NCI-H526 treated with DMSO at 0.1 percent for 48 hours (cell line): ENCODE measurements around the gene ATP11B.

Source experiments
- DNase-seq: peaks from one replicate; lab custom pipeline; 2025; lab: John Stamatoyannopoulos, UW

ATP11B gene

DNA sequence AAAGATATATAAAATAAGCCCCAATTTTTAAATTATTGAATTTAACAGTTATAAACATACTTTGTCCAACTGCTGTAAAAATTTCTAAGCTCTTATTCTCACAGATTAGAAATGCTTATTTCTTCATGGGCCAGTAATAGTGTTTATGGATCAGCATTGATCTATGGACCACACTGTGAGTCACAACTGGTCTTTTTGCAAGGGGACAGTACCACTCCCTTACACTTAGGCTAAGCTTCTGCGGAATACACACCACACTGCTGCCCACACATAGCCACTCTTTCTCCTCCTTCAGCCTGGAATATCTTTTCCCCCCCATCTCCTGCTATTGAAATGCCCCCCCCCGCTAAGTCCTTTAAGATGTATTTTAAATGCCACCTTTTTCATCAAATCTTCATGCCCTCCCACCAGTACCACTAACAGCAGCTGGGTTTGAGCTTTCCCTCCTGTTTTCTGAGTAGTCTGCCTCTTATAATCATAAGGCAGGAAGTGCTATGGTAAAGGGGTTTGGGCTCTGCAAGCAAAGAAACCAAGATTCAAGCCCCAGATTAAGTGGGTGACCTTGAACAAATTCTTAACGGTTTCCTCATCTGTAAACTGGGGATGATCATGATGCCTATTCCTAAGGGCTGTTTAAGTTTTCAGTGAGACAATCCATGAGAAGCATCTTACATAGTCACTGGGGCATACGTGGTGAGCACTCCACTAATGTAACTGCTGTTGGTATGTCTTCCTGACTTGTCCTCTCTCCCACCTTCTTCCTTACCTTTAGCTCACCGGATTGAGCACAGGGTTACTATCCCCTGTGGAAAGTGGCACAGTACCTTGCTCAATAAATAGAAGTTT lies 117.9 kb downstream of the ATP11B start:
- no peak for DNase-seq

DNA sequence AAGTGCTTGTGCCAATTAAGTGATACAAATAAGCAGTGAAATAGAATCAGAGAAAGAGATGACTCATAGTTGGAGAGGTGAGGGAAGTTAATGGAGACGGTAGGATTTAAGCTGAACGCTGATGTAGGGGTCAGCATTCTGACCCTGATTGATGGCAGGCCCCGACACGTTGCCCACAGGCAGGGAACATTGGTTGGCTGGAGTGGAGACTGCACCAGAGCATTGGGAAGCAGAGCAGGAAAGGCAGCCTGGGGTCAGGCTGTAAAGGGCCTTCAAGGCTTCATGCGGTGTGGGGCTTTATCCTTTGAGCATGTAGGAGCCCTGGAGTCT lies 118.4 kb downstream of the ATP11B start:
- no peak for DNase-seq

DNA sequence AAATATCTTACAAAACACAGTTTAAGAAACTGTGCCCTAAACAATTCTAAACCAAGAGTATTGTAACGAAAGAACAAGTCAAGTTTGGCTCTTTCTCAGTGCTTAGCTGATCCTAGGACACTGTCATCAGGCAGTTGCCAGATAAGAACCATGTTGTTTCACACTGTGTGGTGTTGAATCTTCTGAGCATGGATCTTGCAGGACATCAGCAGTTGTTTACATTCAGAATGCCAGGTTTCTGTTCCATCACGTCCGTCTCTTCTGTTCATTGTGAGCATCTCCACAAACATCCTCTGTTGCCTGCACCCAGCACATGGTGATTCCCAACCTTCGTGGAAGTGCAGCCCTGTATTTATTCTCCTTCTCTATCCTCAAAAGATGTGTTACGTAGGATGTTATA lies 119.2 kb downstream of the ATP11B start:
- no peak for DNase-seq

DNA sequence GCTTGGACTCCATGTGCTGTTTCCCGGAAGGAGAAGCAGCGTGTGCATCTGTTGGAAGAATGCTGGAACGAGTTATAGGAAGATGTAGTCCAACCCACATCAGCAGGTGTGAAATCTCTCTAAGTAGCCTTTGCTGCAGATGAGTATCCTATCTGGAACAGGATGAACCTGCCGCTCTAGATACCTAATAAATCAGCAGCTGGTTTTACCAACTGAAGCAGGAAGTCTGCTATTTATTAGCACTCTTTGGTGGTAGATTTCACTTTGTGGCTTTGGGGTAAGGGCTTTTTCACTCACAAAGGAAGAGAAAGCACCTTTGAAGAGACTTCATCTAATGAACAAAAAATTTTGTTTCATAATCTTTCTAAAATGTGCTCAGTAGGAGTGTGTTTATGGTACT lies 120.6 kb downstream of the ATP11B start:
- DNase-seq, result no peak

DNA sequence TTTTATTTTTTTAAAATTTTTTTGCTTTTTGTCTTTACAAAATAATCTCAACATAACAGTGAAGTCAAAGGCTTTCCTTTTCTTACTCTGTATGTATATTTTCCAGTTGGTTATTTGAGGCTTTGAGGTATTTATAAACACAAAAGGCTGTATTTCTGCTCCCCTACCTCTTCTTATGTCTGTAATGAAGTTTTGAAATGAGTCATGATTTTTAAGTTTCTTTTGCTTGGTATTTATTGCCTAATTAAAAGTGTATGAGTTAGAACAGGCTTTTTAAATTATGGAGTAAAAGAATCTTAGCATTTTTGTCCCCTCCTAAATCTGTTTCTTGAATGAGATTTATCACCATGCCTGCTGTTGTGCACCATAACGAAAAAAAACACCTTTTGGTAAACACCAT lies 121.0 kb downstream of the ATP11B start:
- no peak for DNase-seq

DNA sequence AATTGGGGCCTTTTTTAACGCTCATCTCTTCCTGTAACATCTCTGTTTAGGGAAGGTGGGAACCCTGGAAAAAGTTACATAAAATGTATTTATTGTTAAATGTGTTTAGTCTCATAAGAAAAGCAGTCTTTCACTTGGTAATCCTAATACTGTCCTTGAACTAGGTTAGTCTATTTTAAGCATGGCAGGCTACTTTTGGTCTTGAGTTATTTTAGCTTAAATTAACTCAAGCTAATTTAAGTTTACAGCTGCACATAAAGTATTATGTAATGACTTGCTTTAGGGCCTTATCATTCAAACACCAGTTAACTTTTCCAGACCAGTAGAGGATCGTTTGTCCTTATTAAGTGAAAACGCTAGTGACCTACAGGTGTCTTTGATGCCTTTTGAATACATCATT lies 123.8 kb downstream of the ATP11B start:
- DNase-seq, result no peak

DNA sequence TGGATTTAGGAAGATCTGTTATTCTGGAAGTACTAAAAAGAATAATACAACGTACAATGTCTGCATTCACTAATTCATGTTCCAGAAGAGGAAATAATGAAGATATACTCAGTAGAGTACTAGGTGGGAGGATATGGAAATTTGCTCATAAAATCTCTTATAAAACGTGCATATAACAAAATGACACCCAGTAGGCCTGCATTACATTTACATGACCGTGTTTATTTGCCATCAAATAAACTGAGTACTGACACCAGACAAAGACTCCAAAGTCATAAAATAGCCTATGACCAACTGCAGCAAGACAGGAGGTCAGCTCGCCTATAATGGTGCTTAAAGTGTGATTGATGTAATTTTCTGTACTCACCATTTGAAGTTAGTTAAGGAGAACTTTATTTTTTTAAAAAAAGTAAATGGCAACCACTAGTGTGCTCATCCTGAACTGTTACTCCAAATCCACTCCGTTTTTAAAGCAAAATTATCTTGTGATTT lies 126.6 kb downstream of the ATP11B start:
- no peak for DNase-seq

DNA sequence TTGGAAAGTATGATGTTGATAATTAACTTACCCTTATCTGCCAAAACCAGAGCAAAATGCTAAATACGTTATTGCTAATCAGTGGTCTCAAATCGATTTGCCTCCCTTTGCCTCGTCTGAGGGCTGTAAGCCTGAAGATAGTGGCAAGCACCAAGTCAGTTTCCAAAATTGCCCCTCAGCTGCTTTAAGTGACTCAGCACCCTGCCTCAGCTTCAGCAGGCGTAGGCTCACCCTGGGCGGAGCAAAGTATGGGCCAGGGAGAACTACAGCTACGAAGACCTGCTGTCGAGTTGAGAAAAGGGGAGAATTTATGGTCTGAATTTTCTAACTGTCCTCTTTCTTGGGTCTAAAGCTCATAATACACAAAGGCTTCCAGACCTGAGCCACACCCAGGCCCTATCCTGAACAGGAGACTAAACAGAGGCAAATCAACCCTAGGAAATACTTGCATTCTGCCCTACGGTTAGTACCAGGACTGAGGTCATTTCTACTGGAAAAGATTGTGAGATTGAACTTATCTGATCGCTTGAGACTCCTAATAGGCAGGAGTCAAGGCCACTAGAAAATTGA lies 127.3 kb downstream of the ATP11B start:
- DNase-seq, result no peak

DNA sequence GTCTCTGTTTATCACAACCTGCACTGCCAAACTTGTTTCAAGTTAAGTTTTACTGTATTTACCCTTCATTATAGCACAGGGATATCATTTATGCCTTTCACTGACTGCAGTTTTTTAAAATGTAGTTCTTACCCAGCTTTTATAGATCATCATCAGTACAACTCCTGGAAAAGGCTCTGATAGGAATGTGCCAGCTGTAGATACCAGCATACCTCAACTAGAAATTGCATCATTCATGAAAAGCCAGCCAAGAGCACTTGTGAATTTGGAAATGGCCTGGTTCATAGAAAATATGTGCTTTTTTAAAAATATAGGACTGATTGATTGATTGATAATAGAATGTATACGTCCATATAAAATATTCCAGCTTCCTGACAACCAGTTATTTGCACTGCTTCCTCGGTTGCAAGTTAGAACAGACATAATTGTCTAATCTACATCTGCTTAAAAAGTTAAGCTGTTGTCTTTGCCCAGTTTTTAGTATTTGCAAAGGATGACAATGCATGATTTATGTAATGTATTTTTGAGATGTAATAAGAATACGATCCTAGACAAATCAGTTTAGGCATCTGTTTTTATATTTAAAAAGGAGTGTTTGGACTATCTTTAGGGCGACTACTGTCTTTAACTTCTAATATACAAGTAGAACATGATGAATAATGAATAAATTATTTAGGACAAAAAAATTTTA lies 128.5 kb downstream of the ATP11B start:
- DNase-seq, result no peak

DNA sequence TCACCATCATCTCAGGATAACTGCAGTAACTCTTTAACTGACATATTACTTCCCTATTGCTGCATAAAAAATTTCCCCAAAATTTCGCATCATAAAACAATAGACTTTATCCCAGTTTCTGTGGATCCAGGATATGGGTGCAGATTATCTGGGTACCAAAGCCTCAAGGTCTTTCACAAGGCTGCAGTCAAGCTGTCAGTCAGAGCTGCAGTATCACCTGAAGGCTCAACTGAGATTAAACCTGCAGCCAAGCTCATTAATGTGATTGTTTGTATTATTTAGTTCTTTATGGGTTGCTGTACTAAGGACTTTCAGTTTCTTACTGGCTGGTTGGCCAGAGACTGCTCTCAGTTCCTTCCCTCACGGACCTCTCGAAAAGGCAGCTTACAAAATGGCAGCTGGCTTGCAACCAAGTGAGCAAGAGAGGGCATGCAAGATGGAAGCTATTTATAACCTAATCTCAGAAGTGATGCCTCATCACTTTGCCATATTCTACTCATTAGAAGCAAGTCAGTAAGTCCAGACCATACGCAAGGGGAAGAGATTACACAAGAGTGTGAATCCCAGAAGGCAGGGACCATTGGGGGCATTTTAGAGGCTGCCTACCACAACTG lies 132.1 kb downstream of the ATP11B start:
- no peak for DNase-seq

DNA sequence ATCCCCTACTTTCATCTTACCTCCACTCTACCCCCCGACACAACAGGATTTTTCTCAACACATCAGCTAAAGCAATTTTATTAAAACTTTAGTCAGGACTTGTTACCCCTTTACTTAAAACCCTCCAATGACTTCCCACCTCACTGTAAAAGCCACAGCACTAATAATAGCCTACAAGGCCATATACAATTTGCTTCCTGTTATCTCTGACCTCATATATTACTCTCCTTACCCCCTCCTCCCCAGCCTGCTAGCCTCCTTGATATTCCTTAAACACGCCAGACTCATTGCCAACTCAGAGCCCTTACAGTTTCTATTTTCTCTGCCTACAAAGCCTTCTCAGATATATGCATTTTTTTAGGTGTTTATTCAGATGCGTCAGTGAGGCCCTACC lies 132.6 kb downstream of the ATP11B start:
- no peak for DNase-seq

DNA sequence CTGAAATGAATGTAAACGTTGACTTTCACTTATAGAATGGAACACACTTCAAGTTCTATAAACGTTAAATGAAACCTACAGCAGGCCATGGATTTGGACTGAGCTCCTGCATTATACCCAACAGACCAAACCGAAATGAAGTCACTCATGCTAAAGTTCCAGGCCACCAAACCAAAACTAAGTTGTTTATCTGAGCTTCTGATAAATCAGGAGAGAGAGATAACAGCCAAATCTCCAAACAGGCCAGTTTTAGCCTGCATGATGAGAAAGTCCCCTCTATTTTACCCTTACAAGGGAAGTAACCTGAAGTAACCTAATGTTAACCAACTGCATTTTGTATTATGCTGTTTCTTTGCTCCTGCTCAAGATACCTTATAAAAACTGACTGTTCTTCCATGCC lies 142.5 kb downstream of the ATP11B start:
- no peak for DNase-seq

DNA sequence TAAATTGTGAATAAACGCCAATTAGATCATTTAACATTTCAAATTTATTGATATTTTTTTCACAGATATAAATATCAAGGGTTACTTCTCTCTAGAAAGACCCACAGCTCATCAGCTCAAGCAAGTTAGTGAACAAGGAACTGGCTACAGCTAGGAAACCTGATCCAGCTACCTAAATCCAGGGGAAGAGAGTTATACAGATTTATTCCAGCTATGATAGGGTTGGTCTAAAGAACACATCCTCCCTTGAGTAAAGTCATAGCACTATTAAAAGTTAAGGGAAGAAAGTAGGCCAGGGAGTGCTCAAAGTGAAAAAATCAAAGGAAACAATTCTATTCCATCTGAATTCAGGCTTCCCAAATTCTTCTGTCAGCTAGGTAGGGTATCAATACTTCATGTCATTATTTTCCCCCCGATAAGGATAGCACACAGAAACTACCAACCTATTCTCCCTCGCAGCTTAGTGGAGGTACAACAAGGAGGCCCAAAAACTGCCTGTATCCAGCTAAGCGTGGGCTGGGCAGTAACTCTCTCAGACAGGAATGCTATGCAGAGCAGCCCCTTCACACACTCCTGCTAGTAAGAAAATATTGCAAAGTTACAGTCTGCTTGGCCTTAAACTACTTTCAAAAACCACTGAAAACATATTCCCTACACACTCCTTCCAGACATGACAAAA lies 143.1 kb downstream of the ATP11B start:
- DNase-seq, result no peak

DNA sequence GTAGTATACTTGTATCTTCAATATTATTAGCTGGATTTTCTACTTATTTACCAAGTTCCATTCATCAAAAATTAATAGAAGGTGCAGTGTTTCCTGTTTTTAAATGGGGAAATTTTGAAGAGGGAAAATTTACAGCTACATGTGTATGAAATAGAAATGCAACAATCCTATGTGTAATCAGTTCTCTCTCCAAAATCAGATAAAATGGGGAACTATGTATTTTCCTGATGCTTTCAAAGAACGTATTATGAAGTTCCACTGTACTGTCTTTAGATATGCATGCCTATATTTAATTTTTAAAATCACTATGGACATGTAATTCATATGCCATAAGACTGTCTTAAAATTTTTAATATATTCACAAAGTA lies 143.6 kb downstream of the ATP11B start:
- no peak for DNase-seq

DNA sequence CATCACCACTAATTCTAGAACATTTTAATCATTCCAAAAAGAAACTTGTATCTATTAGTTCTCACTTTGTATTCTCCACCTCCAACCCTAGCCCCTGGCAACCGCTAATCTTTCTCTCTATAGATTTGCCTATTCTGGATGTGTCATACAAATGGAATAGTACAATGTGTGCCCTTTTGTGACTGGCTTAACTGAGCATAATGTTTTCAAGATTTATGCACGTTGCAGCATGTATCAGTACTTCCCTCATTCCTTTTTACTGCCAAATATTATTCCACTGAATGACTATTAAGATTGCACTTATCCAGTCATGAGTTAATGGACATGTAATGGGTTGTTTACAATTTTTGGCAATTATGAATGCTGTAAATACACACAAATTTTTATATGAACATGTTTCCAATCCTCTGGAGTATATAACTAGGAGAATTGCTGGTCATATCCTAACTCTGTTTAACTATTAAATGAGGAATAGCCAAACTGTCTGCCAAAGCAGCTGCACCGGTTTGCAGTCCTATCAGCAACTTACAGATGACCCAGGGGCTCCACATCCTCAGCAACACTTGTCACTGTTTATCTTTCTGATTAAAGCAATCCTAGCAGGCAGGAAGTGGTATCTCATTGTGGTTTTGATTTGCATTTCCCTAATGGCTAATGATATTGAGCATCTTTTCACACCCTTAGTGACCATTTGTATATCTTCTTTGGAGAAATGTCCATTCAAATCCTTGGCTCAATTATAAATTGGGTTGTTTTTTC lies 144.2 kb downstream of the ATP11B start:
- DNase-seq, result peak; percentile 18

DNA sequence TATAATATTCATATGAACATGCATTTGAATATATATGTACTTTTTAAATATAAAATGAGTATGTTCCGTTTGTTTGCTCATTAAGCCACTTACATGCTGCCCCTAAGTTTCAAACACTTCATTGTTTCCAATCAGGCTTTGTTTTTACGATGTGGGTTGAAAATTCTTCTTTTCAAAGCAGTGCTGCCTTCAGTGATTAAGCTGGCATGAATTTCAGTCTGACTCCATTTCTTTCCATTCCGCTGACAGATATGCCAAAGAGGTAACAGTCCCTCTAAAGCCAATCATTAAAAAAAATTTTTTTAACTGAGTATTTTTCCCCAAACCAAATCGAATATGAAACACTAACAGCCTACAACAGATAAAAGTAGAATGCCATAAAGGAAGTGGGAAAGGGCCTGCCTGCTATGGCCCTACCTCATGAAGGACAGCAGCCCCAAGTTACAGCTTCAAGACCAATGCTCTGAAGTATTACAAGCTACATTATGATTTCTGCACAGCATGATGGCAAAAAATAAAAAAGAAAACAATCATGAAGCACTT lies 147.0 kb downstream of the ATP11B start:
- no peak for DNase-seq

DNA sequence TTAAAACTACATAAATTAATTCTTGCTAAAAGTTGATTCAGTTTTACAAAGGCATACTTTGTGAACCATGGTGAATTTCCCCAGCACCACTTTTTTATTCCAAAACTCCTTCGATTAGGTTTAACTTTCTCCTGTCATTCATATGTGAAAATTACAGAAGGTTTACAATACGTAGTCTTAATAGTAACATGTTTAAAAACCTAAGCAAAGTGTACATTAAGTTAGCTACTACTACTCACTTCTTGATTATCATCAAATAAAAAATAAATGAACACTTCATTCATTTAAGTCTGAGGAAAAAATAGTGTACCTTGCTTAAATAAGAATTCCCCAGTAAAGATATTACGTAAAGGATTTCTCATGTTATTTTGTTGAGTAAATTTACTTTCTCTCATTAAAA lies 148.4 kb downstream of the ATP11B start:
- no peak for DNase-seq

DNA sequence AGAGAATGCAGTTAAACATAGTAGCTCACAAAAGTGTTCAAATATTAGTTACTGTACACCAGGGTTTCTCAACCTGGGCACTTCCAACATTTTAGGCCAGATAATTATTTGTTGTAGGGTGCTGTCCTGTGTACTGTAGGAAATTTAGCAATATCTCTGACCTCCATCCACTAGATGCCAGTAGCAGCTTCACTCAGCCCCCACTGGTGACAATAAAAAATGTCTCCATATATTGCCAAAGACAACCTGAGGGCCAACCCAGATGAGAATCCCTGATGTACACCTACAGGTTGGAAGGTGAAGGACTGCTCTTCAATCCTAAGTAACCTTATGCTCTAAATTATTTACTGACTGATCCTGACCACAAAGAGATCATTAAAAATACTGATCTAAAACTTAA lies 154.6 kb downstream of the ATP11B start:
- no peak for DNase-seq

DNA sequence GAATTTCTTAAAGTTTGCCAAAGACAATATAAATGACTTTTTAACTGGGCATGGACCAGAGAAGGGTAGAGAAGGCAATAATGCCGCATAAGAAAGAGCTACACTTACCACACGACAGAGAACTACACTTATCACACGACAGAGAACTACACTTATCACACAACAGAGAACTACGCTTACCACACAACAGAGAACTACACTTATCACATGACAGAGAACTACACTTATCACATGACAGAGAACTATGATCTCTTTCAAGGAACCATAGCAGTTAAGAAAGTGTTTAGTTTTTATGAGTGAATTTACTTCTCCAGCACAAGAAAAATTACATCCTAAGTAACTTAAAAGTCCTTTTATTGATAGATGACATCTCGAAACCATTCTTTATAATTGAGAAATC lies 155.0 kb downstream of the ATP11B start:
- no peak for DNase-seq

DNA sequence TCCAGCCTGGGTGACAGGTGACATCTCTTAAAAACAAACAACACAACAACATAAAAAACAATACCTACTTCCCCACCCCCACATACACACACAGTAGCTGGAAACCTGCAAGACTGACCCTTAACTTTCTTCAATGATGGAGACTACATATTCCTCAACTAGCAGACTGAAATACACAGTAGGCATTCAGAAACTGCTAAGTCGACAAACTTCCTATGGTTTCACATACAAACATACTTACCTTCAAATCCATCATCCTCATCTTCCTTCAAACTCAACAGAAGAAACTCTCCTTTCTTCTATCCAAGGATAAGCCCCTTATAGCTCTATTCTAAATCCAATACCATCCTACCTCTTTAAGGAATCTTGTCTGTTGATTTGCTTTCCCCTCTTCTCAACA lies 156.4 kb downstream of the ATP11B start:
- no peak for DNase-seq

DNA sequence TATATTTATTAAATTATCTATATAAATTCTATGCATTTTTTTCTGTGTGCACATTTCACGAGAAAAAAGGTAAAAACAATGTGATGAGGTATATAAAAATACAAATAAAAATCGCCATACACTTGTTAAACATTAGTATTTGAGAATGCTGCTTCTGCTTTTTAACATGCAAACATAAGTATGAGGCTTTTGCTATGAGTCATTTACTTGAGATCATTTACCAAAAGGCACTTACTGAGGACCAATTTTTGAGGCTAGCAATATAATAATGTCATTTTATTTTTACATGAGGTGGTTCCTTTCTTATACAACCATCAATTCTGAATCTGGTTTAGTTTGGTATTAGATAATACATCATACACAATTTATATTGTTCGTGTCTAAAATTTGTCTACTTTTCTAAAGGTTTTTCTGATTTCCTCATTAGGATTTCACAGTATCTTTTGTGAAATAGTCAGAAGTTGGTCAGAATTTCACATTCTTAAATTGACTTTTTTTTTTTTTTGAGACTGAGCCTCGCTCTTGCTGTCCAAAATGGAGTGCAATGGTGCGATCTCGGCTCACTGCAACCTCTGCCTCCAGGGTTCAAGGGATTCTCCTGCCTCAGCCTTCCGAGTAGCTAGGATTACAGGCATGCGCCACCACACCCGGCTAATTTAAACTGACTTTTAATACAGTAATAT lies 161.4 kb downstream of the ATP11B start:
- DNase-seq, result no peak
